Fibroblast of the aortic adventitia (primary cell): ENCODE results near the gene ELF4. TPM values are rescaled to one million over a fixed set of nuclear protein-coding genes. Genes with fewer than 3 reads are reported as not detected.
A peak's percentile ranks its signal among the peaks of the same experiment; 100 is the strongest.

Source experiments
- DNase-seq: peaks from one replicate; pipeline ENCODE4 v3.0.0-alpha.2; 2010; ENCODE audit warnings: low read depth
- H3K4me3 ChIP-seq: 2 replicates; pipeline ENCODE4 v1.5.1; 2011; ENCODE audit warnings: low read depth, mild to moderate bottlenecking, control low read depth, low read length, moderate library complexity
- total RNA-seq: library from RNA; depleted of rRNA; stranded (reverse); fragments of >200 nt; gene quantifications from 2 replicates; pipeline ENCODE4 v1.2.3, GENCODE V29; 2012; ENCODE audit warnings: low replicate concordance
- TF ChIP-seq, protein P1 (sequence below): IDR thresholded peaks from 2 replicates; pipeline ENCODE4 v1.5.1; 2011; ENCODE audit warnings: mild to moderate bottlenecking, low read length, control low read depth, inconsistent platforms; ENCODE audit not compliant: insufficient read depth

ELF4 gene
- 9.6 and 16.6 TPM in 2 replicates for total RNA-seq

DNA sequence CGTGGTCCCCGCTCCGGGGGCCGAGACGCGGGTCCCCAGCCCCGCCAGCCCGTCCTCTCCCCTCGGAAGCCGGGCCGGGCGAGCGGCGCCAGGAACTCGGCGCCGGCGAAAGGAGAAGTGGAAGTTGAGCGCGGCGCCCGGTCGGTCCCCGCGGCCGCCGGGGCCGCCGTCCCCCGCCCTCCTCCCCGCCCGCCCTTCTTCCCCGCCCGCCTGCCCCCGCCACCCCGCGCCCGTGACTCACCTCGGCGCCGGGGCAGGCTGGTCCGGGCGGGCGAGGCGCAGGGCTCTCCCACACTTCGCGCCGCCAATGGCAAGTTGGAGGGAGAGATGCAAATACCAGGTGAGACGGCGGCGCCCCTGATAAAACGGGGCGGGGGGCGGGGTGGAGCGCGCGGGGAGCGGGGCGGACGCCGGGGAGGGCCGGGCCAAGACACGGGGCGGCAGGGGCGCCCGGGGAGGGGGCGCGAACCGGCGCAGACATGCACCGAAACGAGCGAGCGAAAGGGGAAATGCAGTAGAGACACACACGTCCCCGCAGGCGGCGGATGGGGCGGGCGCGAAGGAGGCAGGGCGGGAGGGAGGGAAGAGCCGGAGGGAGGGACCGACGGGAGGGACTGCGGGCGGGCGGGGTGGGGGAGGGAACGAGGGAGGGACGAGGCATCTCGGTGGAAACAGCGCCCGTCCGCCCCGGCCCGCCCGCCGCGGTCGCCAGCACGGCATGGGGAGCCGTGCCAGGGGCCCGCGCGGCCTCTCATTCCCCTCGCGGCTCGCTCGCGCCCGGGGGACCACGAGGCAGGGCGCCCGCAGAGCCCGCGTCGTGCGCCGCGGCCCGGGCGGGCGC, at the start of gene ELF4:
Gene ELF4, minus strand, starts transcription at position 119 of the 841 bp plus-strand sequence. CDS start 29,167 bp downstream, outside the sequence.
- peak; percentile 57 for DNase-seq
- TF ChIP-seq, protein P1, sequence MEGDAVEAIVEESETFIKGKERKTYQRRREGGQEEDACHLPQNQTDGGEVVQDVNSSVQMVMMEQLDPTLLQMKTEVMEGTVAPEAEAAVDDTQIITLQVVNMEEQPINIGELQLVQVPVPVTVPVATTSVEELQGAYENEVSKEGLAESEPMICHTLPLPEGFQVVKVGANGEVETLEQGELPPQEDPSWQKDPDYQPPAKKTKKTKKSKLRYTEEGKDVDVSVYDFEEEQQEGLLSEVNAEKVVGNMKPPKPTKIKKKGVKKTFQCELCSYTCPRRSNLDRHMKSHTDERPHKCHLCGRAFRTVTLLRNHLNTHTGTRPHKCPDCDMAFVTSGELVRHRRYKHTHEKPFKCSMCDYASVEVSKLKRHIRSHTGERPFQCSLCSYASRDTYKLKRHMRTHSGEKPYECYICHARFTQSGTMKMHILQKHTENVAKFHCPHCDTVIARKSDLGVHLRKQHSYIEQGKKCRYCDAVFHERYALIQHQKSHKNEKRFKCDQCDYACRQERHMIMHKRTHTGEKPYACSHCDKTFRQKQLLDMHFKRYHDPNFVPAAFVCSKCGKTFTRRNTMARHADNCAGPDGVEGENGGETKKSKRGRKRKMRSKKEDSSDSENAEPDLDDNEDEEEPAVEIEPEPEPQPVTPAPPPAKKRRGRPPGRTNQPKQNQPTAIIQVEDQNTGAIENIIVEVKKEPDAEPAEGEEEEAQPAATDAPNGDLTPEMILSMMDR: no peak

DNA sequence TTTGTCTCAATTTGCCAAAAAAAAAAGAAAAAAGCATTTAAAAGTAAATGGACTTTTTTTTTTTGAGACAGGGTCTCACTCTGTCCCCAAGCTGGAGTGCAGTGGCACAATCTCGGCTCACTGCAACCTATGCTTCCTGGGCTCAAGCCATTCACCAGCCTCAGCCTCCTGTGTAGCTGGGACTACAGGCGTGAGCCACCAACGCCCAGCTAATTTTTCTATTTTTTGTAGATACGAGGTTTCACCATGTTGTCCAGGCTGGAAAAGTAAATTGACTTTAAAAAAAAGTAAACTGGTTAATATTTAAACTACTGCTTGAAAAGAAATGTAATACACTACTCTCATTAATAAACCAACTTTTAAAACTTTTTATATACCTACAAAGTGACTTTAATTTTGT, 49.5 kb upstream of the ELF4 start:
- TF ChIP-seq, protein P1: no peak
- no peak for DNase-seq

More for the DNA sequence above, at the start of gene ELF4:
- H3K4me3 ChIP-seq: peak within 1 kb of the TSS; percentile 73

DNA sequence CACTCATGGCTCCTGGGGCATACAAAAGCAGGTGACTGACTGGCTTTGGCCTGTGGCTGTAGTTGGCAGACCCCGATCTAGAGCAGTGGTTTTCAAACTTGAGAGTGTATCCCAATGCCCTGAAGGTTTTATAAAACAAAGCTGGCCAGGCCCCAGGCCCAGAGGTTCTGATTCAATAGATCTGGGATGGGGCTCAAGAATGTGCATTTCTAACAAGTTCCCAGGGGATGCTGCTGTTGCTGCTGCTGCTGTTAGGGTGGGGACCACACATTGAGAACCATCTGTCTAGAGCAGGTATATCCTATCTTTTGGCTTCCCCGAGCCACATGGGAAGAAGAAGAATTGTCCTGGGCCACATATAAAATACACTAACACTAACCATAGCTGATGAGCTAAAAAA, 48.0 kb upstream of the ELF4 start:
- no peak overlapping the region for H3K4me3 ChIP-seq
- DNase-seq: peak; percentile 64
- TF ChIP-seq, protein P1: no peak

More for the DNA sequence above, 49.5 kb upstream of the ELF4 start:
- no peak overlapping the region for H3K4me3 ChIP-seq

DNA sequence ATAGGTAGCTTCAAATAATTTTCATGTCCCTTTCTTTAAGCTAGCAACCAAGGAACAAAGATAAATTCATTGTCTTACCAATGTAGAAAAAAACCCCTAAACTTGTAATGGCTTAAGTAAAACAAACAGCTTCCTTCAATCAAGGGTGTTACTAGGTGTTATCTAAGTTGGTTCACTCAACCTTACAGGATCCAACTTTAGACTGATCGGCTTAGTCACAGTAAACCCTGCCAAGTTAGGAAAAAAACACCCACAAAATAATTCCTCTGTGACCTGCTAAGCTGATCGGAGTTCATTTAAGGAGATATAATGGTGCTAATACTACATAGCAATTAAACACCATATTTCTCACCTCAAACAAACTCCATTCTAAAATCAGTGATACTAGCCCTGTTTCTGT, 45.3 kb upstream of the ELF4 start:
- no peak overlapping the region for H3K4me3 ChIP-seq
- peak; percentile 70 for DNase-seq
- TF ChIP-seq, protein P1: no peak

DNA sequence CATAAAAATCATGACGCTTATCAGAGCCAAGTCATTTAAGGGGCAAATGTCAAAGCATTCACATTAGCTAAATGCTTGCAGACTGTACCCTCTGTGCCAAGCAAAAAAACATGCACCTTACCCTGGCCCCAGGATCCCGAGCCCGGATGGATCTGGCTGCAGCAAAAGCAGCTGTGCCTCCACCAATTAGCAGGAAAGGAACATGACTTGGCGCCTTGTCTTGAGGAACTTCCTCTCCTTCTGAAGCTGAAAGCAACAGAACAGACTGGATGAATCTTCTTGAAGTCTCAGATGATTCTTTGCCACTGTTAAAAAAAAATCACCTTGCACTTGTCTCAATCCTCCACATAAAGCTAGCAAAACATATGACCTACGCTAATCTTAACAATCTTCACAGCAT, 37.3 kb upstream of the ELF4 start:
- TF ChIP-seq, protein P1: no peak
- H3K4me3 ChIP-seq: no peak overlapping the region
- DNase-seq: no peak

DNA sequence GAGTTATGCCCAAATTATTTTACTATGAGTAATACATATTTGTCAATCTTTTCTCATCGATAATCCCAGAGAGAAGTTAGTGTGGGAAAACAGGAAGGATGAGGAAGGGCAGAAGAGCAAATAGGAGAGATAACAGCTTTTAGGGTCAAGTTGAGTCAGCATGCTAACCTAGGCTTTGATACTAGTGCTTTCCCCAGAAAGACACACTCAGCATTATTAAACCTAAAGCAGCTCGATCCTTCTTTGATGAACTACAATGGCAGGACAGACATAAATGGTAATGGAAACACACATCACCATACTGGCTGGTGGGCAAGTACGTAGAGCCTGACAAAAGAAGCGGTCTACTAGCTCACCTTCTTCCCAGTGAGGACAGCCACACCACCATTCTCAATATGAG, 34.8 kb upstream of the ELF4 start:
- TF ChIP-seq, protein P1: no peak
- no peak for DNase-seq
- no peak overlapping the region for H3K4me3 ChIP-seq

DNA sequence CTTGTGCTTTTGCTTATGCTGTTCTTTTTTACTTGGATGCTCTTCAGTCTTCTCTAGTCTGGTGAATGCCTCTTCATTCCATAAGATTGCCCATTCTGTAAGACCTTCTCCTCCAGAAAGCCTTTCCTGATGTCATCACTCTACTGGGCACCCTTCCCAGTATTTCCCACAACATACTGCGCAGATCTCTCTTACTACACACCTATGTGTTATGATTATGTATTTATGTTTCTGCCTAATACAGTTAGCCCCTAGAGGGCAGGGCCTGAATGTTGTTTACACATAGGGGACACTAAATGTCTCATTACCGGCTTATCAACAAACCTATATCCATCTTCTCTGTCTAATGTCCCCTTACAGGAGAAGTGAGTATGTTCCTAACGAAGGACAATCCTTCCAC, 34.2 kb upstream of the ELF4 start:
- DNase-seq: peak; percentile 65
- TF ChIP-seq, protein P1: peak; percentile 18

More for the DNA sequence above, 34.2 kb upstream of the ELF4 start:
- H3K4me3 ChIP-seq: no peak overlapping the region
